ENCODE data around the gene NOTCH2.
"Not testable (repeated sequence)": the region's sequence is repeated elsewhere in the genome, so short reads cannot be mapped to it uniquely, and the experiment has no call there.

- TF ChIP-seq CTCF (conservative IDR thresholded peaks at IDR 0.05); EZH2 (IDR thresholded peaks at IDR 0.05; ENCODE audit: low read depth): not testable (repeated sequence)
These were observed 35.8 kb upstream of the NOTCH2 start for GRCh38 chr1:120105288-120105687.

Measured in PC-9 (cell line).